T-cell (primary cell): ENCODE results near the gene CTDSP1. TPM values are rescaled to one million over a fixed set of nuclear protein-coding genes. Genes with fewer than 3 reads are reported as not detected.

ENCODE experiments used
- ATAC-seq, 4 experiments: fragments of 200-7000 bp in 3 of 4; fragments of 150-1000 bp in 1 of 4; cut with Tn5 transposase; replicated peaks in 1 of 4; 1 replicate in 3 of 4; 2 replicates in 1 of 4; pipeline ENCODE4 v1.10.0; 2021; ENCODE audit warnings: moderate library complexity in 3 of 4, mild to moderate bottlenecking in 2 of 4, moderate number of reproducible peaks in 1 of 4
- CTCF ChIA-PET, 2 donors: fragments of 300-600 bp; sonication (Branson Sonifier 250); formaldehyde crosslinking; loops; one replicate each; lab custom pipeline; 2022; ENCODE audit warnings: antibody characterized with exemption in 2 of 2; lab: Charles Lee
- POLR2A ChIA-PET, 2 donors: fragments of 300-600 bp; sonication (Branson Sonifier 250); formaldehyde crosslinking; loops; one replicate each; lab custom pipeline; 2022; ENCODE audit warnings: antibody characterized with exemption in 2 of 2; lab: Charles Lee
- DNase-seq, 35 experiments: peaks; one replicate each; pipeline versions ENCODE4 v3.0.0 to v3.0.0-alpha.2; 2013 to 2023
- H3K27ac ChIP-seq: one replicate; pipeline ENCODE4 v1.5.1; 2013; ENCODE audit warnings: low read length
- H3K27me3 ChIP-seq, 2 experiments: replicated peaks in 1 of 2; 1 replicate in 1 of 2; 2 replicates in 1 of 2; pipeline versions ENCODE4 v1.6.1 to v1.7.0; 2013; ENCODE audit warnings: low read length in 1 of 2, mixed read lengths in 1 of 2; ENCODE audit not compliant: control insufficient read depth in 2 of 2, insufficient read depth in 2 of 2; ENCODE audit errors: extremely low read depth in 1 of 2
- H3K36me3 ChIP-seq, 2 donors: 1 replicate in 1 of 2; 2 replicates in 1 of 2; pipeline versions ENCODE4 v1.6.1 to v1.7.0; 2013; ENCODE audit warnings: low read length in 1 of 2; ENCODE audit not compliant: control insufficient read depth in 2 of 2, insufficient read depth in 1 of 2; ENCODE audit errors: extremely low read depth in 1 of 2
- H3K4me1 ChIP-seq, 2 experiments: 1 replicate in 1 of 2; 2 replicates in 1 of 2; pipeline versions ENCODE4 v1.6.1 to v1.7.0; 2013; ENCODE audit warnings: low read length in 2 of 2, mixed read lengths in 1 of 2; ENCODE audit not compliant: insufficient read depth in 2 of 2, control insufficient read depth in 1 of 2; ENCODE audit errors: extremely low read depth in 1 of 2
- H3K4me3 ChIP-seq, 2 donors: 1 replicate in 1 of 2; 2 replicates in 1 of 2; pipeline versions ENCODE4 v1.5.1 to v1.7.0; 2013; ENCODE audit warnings: mild to moderate bottlenecking in 2 of 2, low read length in 1 of 2, moderate library complexity in 1 of 2; ENCODE audit not compliant: control insufficient read depth in 1 of 2; ENCODE audit errors: extremely low read depth in 1 of 2
- H3K9me3 ChIP-seq: 2 replicates; pipeline ENCODE4 v1.7.0; 2013
- H3K27ac Mint-ChIP-seq, 2 donors: one replicate each; pipeline ENCODE4 v1.8.0; 2020 to 2021; ENCODE audit warnings: mild to moderate bottlenecking in 2 of 2, mixed read lengths in 2 of 2
- H3K27me3 Mint-ChIP-seq, 2 donors: one replicate each; pipeline ENCODE4 v1.8.0; 2021 to 2022; ENCODE audit warnings: mixed read lengths in 2 of 2
- H3K36me3 Mint-ChIP-seq: one replicate; pipeline ENCODE4 v1.8.0; 2021; ENCODE audit warnings: mixed read lengths
- H3K4me1 Mint-ChIP-seq, 3 donors: one replicate each; pipeline ENCODE4 v1.8.0; 2020 to 2022; ENCODE audit warnings: mixed read lengths in 3 of 3, mild to moderate bottlenecking in 1 of 3
- H3K4me3 Mint-ChIP-seq, 3 donors: one replicate each; pipeline ENCODE4 v1.8.0; 2020 to 2022; ENCODE audit warnings: mild to moderate bottlenecking in 3 of 3, mixed read lengths in 3 of 3, moderate library complexity in 3 of 3
- H3K9me3 Mint-ChIP-seq, 3 donors: one replicate each; pipeline ENCODE4 v1.8.0; 2020 to 2022; ENCODE audit warnings: mixed read lengths in 3 of 3
- WGBS: methylation state at CpG from one replicate; pipeline ENCODE4 v1.1.5; 2013; ENCODE audit warnings: missing lambda C conversion rate; ENCODE audit not compliant: insufficient coverage; 5-methylcytosine and 5-hydroxymethylcytosine counted together
- total RNA-seq, 35 experiments: library from RNA in 6 of 35; stranded (reverse) in 6 of 35; fragments of 120-200 nt in 1 of 35; gene quantifications; one replicate each; pipeline versions ENCODE4 v1.2.1 to v1.2.4 and lab custom pipeline; 2013 to 2026

CTDSP1 gene
- total RNA-seq, 5 donors from 2014 or later (not counting 1 experiment from before 2014, with no cell fraction given): 105 to 200 (median 195) TPM

- Mint-ChIP-seq H3K4me1 (peaks cover 2 to 4% (median 4%) of the 10 kb centered on the region in 3 donors), H3K27me3 (no peaks in the 10 kb centered on the region), H3K27ac (no peak overlapping the region), H3K9me3 (no peaks in the 10 kb centered on the region), H3K36me3 (no peaks in the 10 kb centered on the region), H3K4me3 (no peak overlapping the region)
- H3K9me3 ChIP-seq: no peaks in the 10 kb centered on the region
- no peak overlapping the region for H3K4me3 ChIP-seq
- ChIA-PET CTCF (interaction anchor here in 1 of 2 donors (0.7 kb wide), 1 partner anchor 341 kb away, joined by 8 read pairs; no protein-coding TSS in a partner anchor), POLR2A (interaction anchor here in 1 of 2 donors (0.7 kb wide), 1 partner anchor 208 kb away, joined by 3 read pairs; the partner anchor contains the start of gene CXCR1)
- no peaks in the 10 kb centered on the region for H3K36me3 ChIP-seq
- no peak overlapping the region for H3K27ac ChIP-seq
- no peak for DNase-seq
- no peaks in the 10 kb centered on the region for H3K4me1 ChIP-seq
- 83% methylated on average over 1 of the region's 2 CpGs for WGBS
- no peaks in the 10 kb centered on the region for H3K27me3 ChIP-seq
- ATAC-seq: no peak
Observed at GRCh38 chr2:218375212-218375611, 24.5 kb upstream of the CTDSP1 start.

GRCh38 chr2:218378053-218378452 is 21.6 kb upstream of the CTDSP1 start:
- H3K9me3 ChIP-seq: no peaks in the 10 kb centered on the region
- no peaks in the 10 kb centered on the region for H3K36me3 ChIP-seq
- Mint-ChIP-seq H3K4me1 (peaks cover 0 to 4% (median 0%) of the 10 kb centered on the region in 3 donors), H3K9me3 (no peaks in the 10 kb centered on the region), H3K27ac (no peak overlapping the region), H3K4me3 (no peak overlapping the region), H3K27me3 (no peaks in the 10 kb centered on the region), H3K36me3 (no peaks in the 10 kb centered on the region)
- CTCF ChIA-PET: interaction anchor here in 1 of 2 donors (0.6 kb wide), 1 partner anchor 1856 kb away, joined by 3 read pairs; no protein-coding TSS in a partner anchor
- H3K27ac ChIP-seq: no peak overlapping the region
- no peak for DNase-seq
- H3K4me1 ChIP-seq: peaks cover 0 to 5% of the 10 kb centered on the region in 2 experiments
- H3K4me3 ChIP-seq: no peak overlapping the region
- 98% methylated on average over 5 of the region's 5 CpGs for WGBS
- POLR2A ChIA-PET: no interaction called here
- H3K27me3 ChIP-seq: peaks cover 0 to 7% of the 10 kb centered on the region in 2 experiments
- no peak for ATAC-seq

DNA sequence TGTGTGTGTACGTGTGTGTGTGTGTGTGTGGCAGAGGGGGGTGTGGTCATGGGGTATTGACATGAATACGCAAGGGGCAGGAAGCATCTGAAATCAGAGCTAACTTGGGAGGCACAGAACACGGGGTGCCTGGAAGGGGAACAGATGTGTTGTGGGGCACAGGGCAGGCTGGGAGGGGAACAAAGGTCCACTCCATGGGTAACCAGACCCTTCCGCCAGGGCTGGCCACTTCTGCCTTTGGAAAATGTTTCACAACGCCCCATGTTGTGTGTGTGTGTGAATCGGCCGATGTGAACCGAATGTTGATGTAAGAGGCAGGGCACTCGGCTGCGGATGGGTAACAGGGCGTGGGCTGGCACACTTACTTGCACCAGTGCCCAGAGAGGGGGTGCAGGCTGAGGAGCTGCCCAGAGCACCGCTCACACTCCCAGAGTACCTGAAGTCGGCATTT is 17.7 kb upstream of the CTDSP1 start, which contains the start of gene SLC11A1:
Gene SLC11A1 (plus strand): TSS at position 358 of the 451 bp plus-strand sequence. CDS start 96 bp downstream, outside the sequence.
- Mint-ChIP-seq H3K4me3 (no peak within 1 kb of the TSS), H3K9me3 (no peaks in the 10 kb centered on the region), H3K27ac (no peak within 1 kb of the TSS), H3K4me1 (peaks cover 0 to 6% (median 1%) of the 10 kb centered on the region in 3 donors), H3K27me3 (peaks cover 0 to 3% of the 10 kb centered on the region in 2 donors), H3K36me3 (no peaks in the 10 kb centered on the region)
- no peak within 1 kb of the TSS for H3K27ac ChIP-seq
- no peaks in the 10 kb centered on the region for H3K9me3 ChIP-seq
- WGBS: 91% methylated on average over 13 of the region's 13 CpGs
- H3K27me3 ChIP-seq: peaks cover 0 to 12% of the 10 kb centered on the region in 2 experiments
- CTCF ChIA-PET: no interaction called here
- H3K36me3 ChIP-seq: no peaks in the 10 kb centered on the region
- no peak within 1 kb of the TSS for H3K4me3 ChIP-seq
- POLR2A ChIA-PET: no interaction called here
- ATAC-seq (no peak), DNase-seq (peak in 1 of 35 experiments; percentile 46)
- peaks cover 0 to 6% of the 10 kb centered on the region in 2 experiments for H3K4me1 ChIP-seq

DNA sequence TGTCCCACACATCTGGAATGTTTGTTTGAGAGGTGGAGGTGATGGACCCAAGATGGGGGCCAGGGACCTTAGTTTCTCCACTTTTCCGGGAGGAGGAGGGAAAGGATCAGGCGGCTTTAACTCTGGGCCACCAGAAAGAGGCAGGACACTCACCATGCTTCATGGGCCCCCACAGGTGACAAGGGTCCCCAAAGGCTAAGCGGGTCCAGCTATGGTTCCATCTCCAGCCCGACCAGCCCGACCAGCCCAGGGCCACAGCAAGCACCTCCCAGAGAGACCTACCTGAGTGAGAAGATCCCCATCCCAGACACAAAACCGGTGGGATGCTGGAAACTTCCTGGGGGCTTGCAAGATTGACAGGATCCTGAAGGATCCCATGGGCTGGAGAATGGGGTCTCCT is 16.9 kb upstream of the CTDSP1 start:
- H3K4me3 Mint-ChIP-seq: no peak overlapping the region
- DNase-seq (no peak), ATAC-seq (no peak)
- peaks cover 0 to 20% of the 10 kb centered on the region in 2 experiments for H3K27me3 ChIP-seq
- peaks cover 5 to 11% (median 9%) of the 10 kb centered on the region in 3 donors for H3K4me1 Mint-ChIP-seq
- WGBS: 81% methylated on average over 2 of the region's 6 CpGs
- H3K9me3 ChIP-seq: no peaks in the 10 kb centered on the region
- H3K36me3 ChIP-seq: no peaks in the 10 kb centered on the region
- H3K4me1 ChIP-seq: peaks cover 0 to 14% of the 10 kb centered on the region in 2 experiments
- no peaks in the 10 kb centered on the region for H3K36me3 Mint-ChIP-seq
- no peaks in the 10 kb centered on the region for H3K9me3 Mint-ChIP-seq
- no peak overlapping the region for H3K27ac ChIP-seq
- ChIA-PET POLR2A (no interaction called here), CTCF (no interaction called here)
- no peak overlapping the region for H3K27ac Mint-ChIP-seq
- no peak overlapping the region for H3K4me3 ChIP-seq
- H3K27me3 Mint-ChIP-seq: peaks cover 0 to 5% of the 10 kb centered on the region in 2 donors

- Histone ChIP-seq H3K27ac (no peak overlapping the region), H3K36me3 (no peaks in the 10 kb centered on the region), H3K4me1 (peaks cover 0 to 16% of the 10 kb centered on the region in 2 experiments), H3K9me3 (no peaks in the 10 kb centered on the region), H3K27me3 (peaks cover 0 to 27% of the 10 kb centered on the region in 2 experiments), H3K4me3 (no peak overlapping the region)
- Mint-ChIP-seq H3K27ac (no peak overlapping the region), H3K27me3 (peaks cover 0 to 5% of the 10 kb centered on the region in 2 donors), H3K4me3 (no peak overlapping the region), H3K36me3 (no peaks in the 10 kb centered on the region), H3K9me3 (no peaks in the 10 kb centered on the region), H3K4me1 (peaks cover 5 to 11% (median 9%) of the 10 kb centered on the region in 3 donors)
- ATAC-seq: no peak
- ChIA-PET POLR2A (no interaction called here), CTCF (interaction anchor here in 1 of 2 donors (0.7 kb wide), 1 partner anchor 23 kb away, joined by 3 read pairs; no protein-coding TSS in a partner anchor)
- DNase-seq: no peak
- 89% methylated on average over 8 of the region's 10 CpGs for WGBS
Observed at GRCh38 chr2:218383892-218384519, 15.7 kb upstream of the CTDSP1 start.

GRCh38 chr2:218384975-218385374 is 14.7 kb upstream of the CTDSP1 start:
- 94% methylated on average over 4 of the region's 9 CpGs for WGBS
- CTCF ChIA-PET: no interaction called here
- Histone ChIP-seq H3K27ac (no peak overlapping the region), H3K27me3 (peaks cover 0 to 27% of the 10 kb centered on the region in 2 experiments), H3K9me3 (no peaks in the 10 kb centered on the region), H3K36me3 (no peaks in the 10 kb centered on the region), H3K4me3 (no peak overlapping the region), H3K4me1 (peaks cover 0 to 16% of the 10 kb centered on the region in 2 experiments)
- POLR2A ChIA-PET: interaction anchor here in 1 of 2 donors (0.5 kb wide), 1 partner anchor 11 kb away, joined by 8 read pairs; no protein-coding TSS in a partner anchor
- peaks cover 0 to 5% of the 10 kb centered on the region in 2 donors for H3K27me3 Mint-ChIP-seq
- ATAC-seq (no peak), DNase-seq (no peak)
- no peaks in the 10 kb centered on the region for H3K36me3 Mint-ChIP-seq
- H3K9me3 Mint-ChIP-seq: no peaks in the 10 kb centered on the region
- H3K4me1 Mint-ChIP-seq: peaks cover 5 to 11% (median 9%) of the 10 kb centered on the region in 3 donors
- H3K4me3 Mint-ChIP-seq: no peak overlapping the region
- no peak overlapping the region for H3K27ac Mint-ChIP-seq
